ENCODE results near the gene AK9. TPM values are rescaled to one million over a fixed set of nuclear protein-coding genes. Genes with fewer than 3 reads are reported as not detected.
"Not testable (repeated sequence)": the region's sequence is repeated elsewhere in the genome, so short reads cannot be mapped to it uniquely, and the experiment has no call there.

Gene AK9
- total RNA-seq, 1 donor from 2014 or later: 3.1 TPM

- peak; percentile 47 to 87 for DNase-seq (ENCODE audit: low read depth in 2 of 2)
Measured at GRCh38 chr6:109482905-109483734, 207.9 kb downstream of the AK9 start, which contains the start of gene ZBTB24. Gene ZBTB24 (minus strand): TSS chr6:109483219. CDS start chr6:109482026, 1,193 bp downstream.

- DNase-seq (ENCODE audit: low read depth in 2 of 2): no peak
Measured at GRCh38 chr6:109480993-109481480, 210.0 kb downstream of the AK9 start.

GRCh38 chr6:109478841-109479624, 212.0 kb downstream of the AK9 start:
- DNase-seq (ENCODE audit: low read depth in 2 of 2): no peak

- DNase-seq (ENCODE audit: low read depth in 2 of 2): no peak
Measured at GRCh38 chr6:109478222-109478805, 212.7 kb downstream of the AK9 start.

- no peak for DNase-seq (ENCODE audit: low read depth in 2 of 2)
Measured at GRCh38 chr6:109477725-109478124, 213.3 kb downstream of the AK9 start.

- no peak for DNase-seq (ENCODE audit: low read depth in 2 of 2)
Measured at GRCh38 chr6:109477184-109477583, 213.8 kb downstream of the AK9 start.

GRCh38 chr6:109475625-109476024, 215.4 kb downstream of the AK9 start:
- no peak for DNase-seq (ENCODE audit: low read depth in 2 of 2)

GRCh38 chr6:109474995-109475394, 216.0 kb downstream of the AK9 start:
- no peak for DNase-seq (ENCODE audit: low read depth in 2 of 2)

- DNase-seq (ENCODE audit: low read depth in 2 of 2): no peak
Measured at GRCh38 chr6:109473120-109473519, 217.9 kb downstream of the AK9 start.

- DNase-seq (ENCODE audit: low read depth in 2 of 2): no peak
Measured at GRCh38 chr6:109472132-109472995, 218.6 kb downstream of the AK9 start.

GRCh38 chr6:109471105-109471810, 219.7 kb downstream of the AK9 start:
- DNase-seq (ENCODE audit: low read depth in 2 of 2): no peak

GRCh38 chr6:109469591-109470189, 221.3 kb downstream of the AK9 start:
- no peak for DNase-seq (ENCODE audit: low read depth in 2 of 2)

- no peak for DNase-seq (ENCODE audit: low read depth in 2 of 2)
Measured at GRCh38 chr6:109467696-109468095, 223.3 kb downstream of the AK9 start.

- DNase-seq (ENCODE audit: low read depth in 2 of 2): no peak
Measured at GRCh38 chr6:109466212-109466923, 224.6 kb downstream of the AK9 start.

GRCh38 chr6:109465772-109466171, 225.2 kb downstream of the AK9 start:
- DNase-seq (ENCODE audit: low read depth in 2 of 2): no peak

GRCh38 chr6:109461733-109462526, 229.1 kb downstream of the AK9 start:
- no peak for DNase-seq (ENCODE audit: low read depth in 2 of 2)

- not testable (repeated sequence) for DNase-seq (ENCODE audit: low read depth in 2 of 2)
Measured at GRCh38 chr6:109461205-109461604, 229.8 kb downstream of the AK9 start.

- no peak for DNase-seq (ENCODE audit: low read depth in 2 of 2)
Measured at GRCh38 chr6:109460161-109460829, 230.7 kb downstream of the AK9 start.
